ENCODE data around the gene ARMH4.

ARMH4 gene

DNA sequence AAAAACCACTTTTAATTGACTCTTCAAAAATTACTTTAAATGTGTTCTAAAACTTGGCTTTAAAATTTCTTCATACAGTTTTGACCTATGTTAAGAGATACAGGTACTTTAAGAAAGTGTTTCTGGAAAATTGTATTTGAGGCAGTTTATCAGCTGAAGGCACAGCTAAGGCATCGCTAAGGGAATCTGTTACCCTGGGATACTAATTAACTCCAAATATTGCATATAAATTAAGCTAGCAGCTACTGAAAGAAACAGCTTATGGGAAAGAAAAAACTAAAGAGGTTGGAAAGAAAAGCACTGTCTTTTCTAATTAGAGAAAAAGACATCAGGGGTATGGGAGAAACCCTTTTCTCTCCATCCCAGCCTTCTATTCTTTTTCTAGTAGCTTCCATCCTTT lies 152.0 kb downstream of the ARMH4 start:
- DNase-seq (ENCODE audit: low read depth): no peak
- TF ChIP-seq, protein P1, sequence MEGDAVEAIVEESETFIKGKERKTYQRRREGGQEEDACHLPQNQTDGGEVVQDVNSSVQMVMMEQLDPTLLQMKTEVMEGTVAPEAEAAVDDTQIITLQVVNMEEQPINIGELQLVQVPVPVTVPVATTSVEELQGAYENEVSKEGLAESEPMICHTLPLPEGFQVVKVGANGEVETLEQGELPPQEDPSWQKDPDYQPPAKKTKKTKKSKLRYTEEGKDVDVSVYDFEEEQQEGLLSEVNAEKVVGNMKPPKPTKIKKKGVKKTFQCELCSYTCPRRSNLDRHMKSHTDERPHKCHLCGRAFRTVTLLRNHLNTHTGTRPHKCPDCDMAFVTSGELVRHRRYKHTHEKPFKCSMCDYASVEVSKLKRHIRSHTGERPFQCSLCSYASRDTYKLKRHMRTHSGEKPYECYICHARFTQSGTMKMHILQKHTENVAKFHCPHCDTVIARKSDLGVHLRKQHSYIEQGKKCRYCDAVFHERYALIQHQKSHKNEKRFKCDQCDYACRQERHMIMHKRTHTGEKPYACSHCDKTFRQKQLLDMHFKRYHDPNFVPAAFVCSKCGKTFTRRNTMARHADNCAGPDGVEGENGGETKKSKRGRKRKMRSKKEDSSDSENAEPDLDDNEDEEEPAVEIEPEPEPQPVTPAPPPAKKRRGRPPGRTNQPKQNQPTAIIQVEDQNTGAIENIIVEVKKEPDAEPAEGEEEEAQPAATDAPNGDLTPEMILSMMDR (conservative IDR thresholded peaks at IDR 0.05; ENCODE audit: control insufficient read depth, insufficient read depth, low read depth, low read length): no peak
- H3K4me3 ChIP-seq (ENCODE audit: control insufficient read depth, low read depth, low read length): no peak overlapping the region

GRCh38 chr14:57999471-57999870 lies 152.5 kb downstream of the ARMH4 start:
- peak; percentile 22 for DNase-seq (ENCODE audit: low read depth)
- H3K4me3 ChIP-seq (ENCODE audit: control insufficient read depth, low read depth, low read length): no peak overlapping the region
- TF ChIP-seq, protein P1 (conservative IDR thresholded peaks at IDR 0.05; ENCODE audit: control insufficient read depth, insufficient read depth, low read depth, low read length): no peak

GRCh38 chr14:57998766-57999165 lies 153.2 kb downstream of the ARMH4 start:
- no peak overlapping the region for H3K4me3 ChIP-seq (ENCODE audit: control insufficient read depth, low read depth, low read length)
- no peak for DNase-seq (ENCODE audit: low read depth)
- TF ChIP-seq, protein P1 (conservative IDR thresholded peaks at IDR 0.05; ENCODE audit: control insufficient read depth, insufficient read depth, low read depth, low read length): no peak

- H3K4me3 ChIP-seq (ENCODE audit: control insufficient read depth, low read depth, low read length): no peak overlapping the region
- no peak for DNase-seq (ENCODE audit: low read depth)
- TF ChIP-seq, protein P1 (conservative IDR thresholded peaks at IDR 0.05; ENCODE audit: control insufficient read depth, insufficient read depth, low read depth, low read length): no peak
Measured at GRCh38 chr14:57991353-57991752, 160.7 kb downstream of the ARMH4 start.

- TF ChIP-seq, protein P1 (conservative IDR thresholded peaks at IDR 0.05; ENCODE audit: control insufficient read depth, insufficient read depth, low read depth, low read length): no peak
- H3K4me3 ChIP-seq (ENCODE audit: control insufficient read depth, low read depth, low read length): no peak overlapping the region
- no peak for DNase-seq (ENCODE audit: low read depth)
Measured at GRCh38 chr14:57988445-57988844, 163.6 kb downstream of the ARMH4 start.

GRCh38 chr14:57987596-57988300 lies 164.3 kb downstream of the ARMH4 start:
- TF ChIP-seq, protein P1 (conservative IDR thresholded peaks at IDR 0.05; ENCODE audit: control insufficient read depth, insufficient read depth, low read depth, low read length): no peak
- DNase-seq (ENCODE audit: low read depth): no peak
- no peak overlapping the region for H3K4me3 ChIP-seq (ENCODE audit: control insufficient read depth, low read depth, low read length)
